ENCODE measurements around the gene FLOT1. TPM values are rescaled to one million over a fixed set of nuclear protein-coding genes. Genes with fewer than 3 reads are reported as not detected.

FLOT1 gene
- total and polyA plus RNA-seq, 9 of the 15 experiments (the other 6 are each of a cell fraction or from before 2014, with no cell fraction given), result 11.7 to 149 (median 118) TPM

GRCh38 chr6:30719791-30720737, 22.4 kb downstream of the FLOT1 start, which contains the start of gene TUBB (continued):
- TF ChIP-seq, protein P1, sequence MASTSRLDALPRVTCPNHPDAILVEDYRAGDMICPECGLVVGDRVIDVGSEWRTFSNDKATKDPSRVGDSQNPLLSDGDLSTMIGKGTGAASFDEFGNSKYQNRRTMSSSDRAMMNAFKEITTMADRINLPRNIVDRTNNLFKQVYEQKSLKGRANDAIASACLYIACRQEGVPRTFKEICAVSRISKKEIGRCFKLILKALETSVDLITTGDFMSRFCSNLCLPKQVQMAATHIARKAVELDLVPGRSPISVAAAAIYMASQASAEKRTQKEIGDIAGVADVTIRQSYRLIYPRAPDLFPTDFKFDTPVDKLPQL (IDR thresholded peaks at IDR 0.05; ENCODE audit: extremely low read depth, insufficient read length), result peak; percentile 74
- peak; percentile 61; the same call in 1 of the 2 replicates for TF ChIP-seq HDAC2 (IDR thresholded peaks at IDR 0.05)
- TF ChIP-seq KAT2B (IDR thresholded peaks at IDR 0.05; ENCODE audit: low read depth, low read length), result no peak
- TF ChIP-seq NCOA1 (IDR thresholded peaks at IDR 0.05; ENCODE audit: low read depth), result no peak; the same call in 1 of the 2 replicates
- no peak for TF ChIP-seq SMARCB1 (IDR thresholded peaks at IDR 0.05; ENCODE audit: insufficient read length, low read depth)
- TF ChIP-seq ZNF253 (CRISPR knock-in tag; conservative IDR thresholded peaks at IDR 0.05), result no peak
- TF ChIP-seq SUPT5H (IDR thresholded peaks at IDR 0.05), result peak; percentile 99
- no peak for TF ChIP-seq HES1 (IDR thresholded peaks at IDR 0.05; ENCODE audit: low read depth)
- TF ChIP-seq NR0B1 (IDR thresholded peaks at IDR 0.05; ENCODE audit: partially characterized antibody), result no peak
- no peak for TF ChIP-seq SMARCC2 (IDR thresholded peaks at IDR 0.05; ENCODE audit: low read depth)
- no peak for TF ChIP-seq ZNF354B (CRISPR knock-in tag; IDR thresholded peaks at IDR 0.05)
- no peak for TF ChIP-seq ZNF583 (CRISPR knock-in tag; IDR thresholded peaks at IDR 0.05)
- no peak for TF ChIP-seq MECOM (CRISPR knock-in tag; IDR thresholded peaks at IDR 0.05)
- TF ChIP-seq, protein P2, sequence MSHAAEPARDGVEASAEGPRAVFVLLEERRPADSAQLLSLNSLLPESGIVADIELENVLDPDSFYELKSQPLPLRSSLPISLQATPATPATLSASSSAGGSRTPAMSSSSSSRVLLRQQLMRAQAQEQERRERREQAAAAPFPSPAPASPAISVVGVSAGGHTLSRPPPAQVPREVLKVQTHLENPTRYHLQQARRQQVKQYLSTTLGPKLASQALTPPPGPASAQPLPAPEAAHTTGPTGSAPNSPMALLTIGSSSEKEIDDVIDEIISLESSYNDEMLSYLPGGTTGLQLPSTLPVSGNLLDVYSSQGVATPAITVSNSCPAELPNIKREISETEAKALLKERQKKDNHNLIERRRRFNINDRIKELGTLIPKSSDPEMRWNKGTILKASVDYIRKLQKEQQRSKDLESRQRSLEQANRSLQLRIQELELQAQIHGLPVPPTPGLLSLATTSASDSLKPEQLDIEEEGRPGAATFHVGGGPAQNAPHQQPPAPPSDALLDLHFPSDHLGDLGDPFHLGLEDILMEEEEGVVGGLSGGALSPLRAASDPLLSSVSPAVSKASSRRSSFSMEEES (CRISPR knock-in tag; IDR thresholded peaks at IDR 0.05), result no peak
- no peak for TF ChIP-seq THRAP3 (IDR thresholded peaks at IDR 0.05; ENCODE audit: borderline replicate concordance)
- no peak for TF ChIP-seq TCFL5 (CRISPR knock-in tag; conservative IDR thresholded peaks at IDR 0.05)
- no peak for TF ChIP-seq ZNF174 (CRISPR knock-in tag; IDR thresholded peaks at IDR 0.05)
- TF ChIP-seq ATF4 (CRISPR knock-in tag; IDR thresholded peaks at IDR 0.05), result no peak
- TF ChIP-seq CBX3 (IDR thresholded peaks at IDR 0.05; ENCODE audit: borderline replicate concordance in 1 of 2, low read length in 2 of 2), result no peak
- TF ChIP-seq MXI1 (IDR thresholded peaks at IDR 0.05; ENCODE audit: low read depth, low read length), result peak; percentile 84
- no peak for TF ChIP-seq FOXA3 (CRISPR knock-in tag; conservative IDR thresholded peaks at IDR 0.05 in 1 of 2, IDR thresholded peaks at IDR 0.05 in 1 of 2)
- TF ChIP-seq KLF6 (CRISPR knock-in tag; IDR thresholded peaks at IDR 0.05; ENCODE audit: borderline replicate concordance), result peak; percentile 66; the same call in 1 of the 2 replicates
- peak; percentile 61; the same call in 1 of the 2 replicates for TF ChIP-seq CTBP1 (IDR thresholded peaks at IDR 0.05; ENCODE audit: borderline replicate concordance)
- TF ChIP-seq RBM17 (IDR thresholded peaks at IDR 0.05; ENCODE audit: borderline replicate concordance, low read depth, low read length), result no peak
